Lung microvascular endothelial cell (primary cell): ENCODE results near the gene MYH15. TPM values are rescaled to one million over a fixed set of nuclear protein-coding genes. Genes with fewer than 3 reads are reported as not detected.
"Not testable (repeated sequence)": the region's sequence is repeated elsewhere in the genome, so short reads cannot be mapped to it uniquely, and the experiment has no call there.

Source experiments
- DNase-seq, 2 donors: peaks; one replicate each; pipeline versions ENCODE4 v3.0.0 to v3.0.0-alpha.2; 2010; ENCODE audit warnings: low read depth in 2 of 2
- total RNA-seq: library from RNA; depleted of rRNA; stranded (reverse); fragments of >200 nt; gene quantifications from 2 replicates; pipeline ENCODE4 v1.2.1, GENCODE V29; 2014

MYH15 gene
- total RNA-seq, 1 donor from 2014 or later, result under 0.01 TPM

DNA sequence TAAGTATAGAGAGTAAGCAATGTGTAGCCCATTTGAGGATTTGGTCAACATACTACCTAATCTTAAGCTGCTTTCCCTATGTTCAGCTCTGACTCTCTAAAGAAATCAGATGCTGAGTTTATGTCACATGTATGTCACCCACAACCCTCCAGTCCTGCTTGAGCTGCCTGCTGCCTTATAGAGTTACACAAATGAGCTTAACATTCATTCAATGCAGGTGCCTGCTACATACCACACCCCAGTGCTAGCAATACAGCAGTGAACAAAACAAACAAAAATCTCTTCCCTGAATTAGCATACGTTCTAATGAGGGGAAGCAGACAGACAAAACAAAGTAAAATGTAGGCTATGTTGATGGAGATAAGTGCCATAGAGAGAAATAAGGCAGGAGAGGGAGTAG is 121.0 kb downstream of the MYH15 start:
- no peak for DNase-seq

DNA sequence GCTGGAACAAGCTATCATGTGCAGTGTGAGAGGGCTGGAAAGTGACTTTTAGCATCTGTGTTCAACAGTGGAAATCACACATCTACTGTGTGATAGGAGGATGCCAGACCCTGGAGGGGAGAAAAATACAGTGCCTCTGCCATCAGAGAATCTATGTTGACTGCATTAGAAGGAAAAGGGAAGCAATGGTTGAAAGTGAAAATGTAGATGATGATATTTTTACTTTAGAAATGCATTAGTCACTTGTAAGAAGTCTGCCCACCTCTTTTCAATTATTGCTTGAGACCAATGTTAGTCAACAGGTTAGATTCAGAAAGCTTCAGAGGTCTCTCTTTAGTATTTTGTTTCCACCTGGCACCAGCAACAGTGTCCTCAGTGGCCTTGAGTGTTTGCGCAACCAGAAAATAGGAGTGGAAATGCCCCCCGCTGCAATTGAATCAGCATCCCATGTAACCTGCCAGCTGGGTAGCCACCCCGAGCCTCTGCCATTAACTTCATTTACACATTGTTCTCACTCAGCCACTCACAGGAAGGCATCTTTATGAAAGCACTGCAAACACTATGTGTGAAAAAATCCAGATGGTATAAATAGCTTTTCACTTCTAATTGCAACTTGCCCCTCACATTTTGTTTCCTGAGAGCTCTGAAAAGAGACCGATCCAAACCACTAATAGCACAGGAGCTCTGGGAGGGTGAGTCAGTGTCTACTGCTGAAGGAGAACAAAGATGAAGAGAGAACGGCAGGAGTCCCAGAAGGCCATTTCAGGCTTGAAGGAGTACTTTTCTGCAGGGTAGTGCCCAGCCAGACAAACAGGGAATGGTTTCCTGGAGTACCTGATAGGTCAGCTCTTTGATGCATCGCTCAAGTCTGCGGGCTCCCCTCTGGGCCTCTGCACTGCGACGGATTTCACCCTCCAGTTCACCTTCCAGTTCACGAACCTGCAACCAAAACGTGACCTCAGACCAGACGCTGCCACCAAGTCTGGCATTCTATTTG is 122.0 kb downstream of the MYH15 start:
- DNase-seq, result no peak

DNA sequence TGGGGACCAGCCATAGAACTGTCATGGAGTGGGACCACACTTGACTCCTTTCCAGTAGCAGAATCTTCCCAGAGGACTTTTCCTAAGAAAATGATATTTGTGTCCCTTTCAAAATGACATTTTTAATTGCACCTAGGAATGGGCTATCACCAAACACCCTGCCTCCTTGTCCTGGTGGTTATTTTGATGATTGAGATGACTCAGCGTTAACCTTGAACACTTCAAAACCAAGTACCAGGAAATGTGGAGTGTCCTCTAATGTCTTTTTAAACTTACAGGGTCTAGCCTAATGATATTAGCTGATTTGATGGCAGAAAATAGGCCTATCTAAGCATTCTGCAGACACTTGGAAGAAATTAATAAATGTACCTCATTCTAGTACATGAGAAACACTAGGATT is 123.3 kb downstream of the MYH15 start:
- no peak for DNase-seq

DNA sequence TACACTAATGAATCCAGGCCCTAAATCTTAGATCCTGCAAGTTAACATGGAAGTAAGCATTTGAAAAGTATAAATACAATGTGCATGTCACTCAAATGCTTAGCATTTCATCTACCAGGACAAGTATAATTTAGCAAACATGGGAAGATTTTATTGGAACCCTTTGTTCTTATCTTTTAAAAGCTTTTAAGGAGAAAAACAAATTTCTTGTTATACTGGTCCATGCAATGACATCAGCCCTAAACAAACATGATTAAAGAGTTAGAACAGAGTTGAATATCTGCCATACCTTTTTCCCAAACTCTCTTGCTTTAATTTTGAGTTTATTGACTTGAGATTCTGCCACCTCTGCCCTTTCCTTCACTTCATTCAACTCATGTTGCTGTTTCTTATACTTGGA is 127.1 kb downstream of the MYH15 start:
- DNase-seq, result no peak

DNA sequence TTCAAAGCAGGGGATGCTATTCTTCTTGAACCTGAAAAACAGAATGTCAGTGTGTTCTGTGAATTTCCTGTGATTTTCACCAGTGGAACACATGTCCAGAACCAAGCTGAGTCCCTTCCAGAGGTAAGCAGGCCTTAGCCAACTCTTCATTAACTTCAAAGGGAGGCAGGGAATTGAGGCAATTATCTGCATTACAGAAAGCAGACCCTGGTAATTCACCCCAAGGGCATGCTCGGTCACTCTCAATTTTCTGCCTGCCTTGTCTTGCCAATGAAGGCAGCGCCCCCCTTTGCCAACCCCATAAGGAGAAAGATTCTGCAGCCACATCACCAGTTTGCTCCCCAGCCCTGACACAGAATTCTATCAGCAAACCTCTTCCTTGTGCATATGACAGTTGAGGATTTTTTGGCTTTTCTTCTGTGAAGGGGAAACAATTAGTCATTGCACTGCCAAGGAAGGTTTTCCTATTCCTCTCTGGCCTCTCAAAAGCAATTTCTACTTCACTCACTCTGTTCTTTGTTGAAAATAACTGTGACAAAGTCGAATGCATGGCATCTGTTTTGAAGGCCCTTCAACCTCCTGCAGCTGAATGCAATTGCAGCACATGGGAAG is 128.8 kb downstream of the MYH15 start:
- no peak for DNase-seq

DNA sequence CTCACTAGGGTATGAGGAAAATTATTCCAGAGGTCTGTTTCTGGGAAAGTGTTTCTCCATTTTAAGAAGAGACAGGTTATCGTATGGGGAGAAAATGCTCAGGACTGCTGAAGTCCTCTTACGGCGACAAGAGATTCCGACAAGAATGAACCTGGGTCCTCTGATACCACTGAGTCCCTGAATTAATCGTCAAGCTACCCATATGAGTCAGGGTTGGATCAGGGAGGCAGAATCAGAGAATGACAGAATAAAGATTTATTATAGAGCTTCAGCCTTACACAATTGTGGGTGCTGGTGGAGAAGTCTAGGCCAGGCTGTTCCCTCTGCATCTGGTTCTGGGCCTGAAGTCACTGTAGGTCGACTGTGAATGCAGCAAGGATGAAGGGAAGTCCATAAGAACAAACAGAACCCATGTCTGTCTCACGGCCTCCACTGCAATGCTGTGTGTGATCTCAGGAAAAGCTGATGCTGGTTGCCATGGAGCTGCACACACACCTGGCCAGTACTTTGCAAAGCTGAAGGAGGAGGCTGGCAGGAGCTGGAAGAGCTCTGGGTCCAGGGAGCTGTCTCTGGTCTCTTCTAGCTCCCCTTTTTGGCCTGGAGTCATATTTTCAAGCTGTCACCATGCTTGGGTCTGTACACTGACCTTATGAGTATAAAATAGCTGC is 130.1 kb downstream of the MYH15 start:
- no peak for DNase-seq

DNA sequence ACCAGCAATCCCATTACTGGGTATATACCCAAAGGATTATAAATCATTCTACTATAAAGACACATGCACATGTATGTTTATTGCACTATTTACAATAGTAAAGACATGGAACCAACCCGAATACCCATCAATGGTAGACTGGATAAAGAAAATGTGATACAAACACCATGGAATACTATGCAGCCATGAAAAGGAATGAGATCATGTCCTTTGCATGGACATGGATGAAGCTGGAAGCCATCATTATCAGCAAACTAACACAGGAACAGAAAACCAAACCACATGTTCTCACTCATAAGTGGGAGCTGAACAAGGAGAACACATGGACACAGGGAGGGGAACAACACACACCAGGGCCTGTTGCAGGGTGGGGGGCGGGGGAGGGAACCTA is 131.4 kb downstream of the MYH15 start:
- not testable (repeated sequence) for DNase-seq

DNA sequence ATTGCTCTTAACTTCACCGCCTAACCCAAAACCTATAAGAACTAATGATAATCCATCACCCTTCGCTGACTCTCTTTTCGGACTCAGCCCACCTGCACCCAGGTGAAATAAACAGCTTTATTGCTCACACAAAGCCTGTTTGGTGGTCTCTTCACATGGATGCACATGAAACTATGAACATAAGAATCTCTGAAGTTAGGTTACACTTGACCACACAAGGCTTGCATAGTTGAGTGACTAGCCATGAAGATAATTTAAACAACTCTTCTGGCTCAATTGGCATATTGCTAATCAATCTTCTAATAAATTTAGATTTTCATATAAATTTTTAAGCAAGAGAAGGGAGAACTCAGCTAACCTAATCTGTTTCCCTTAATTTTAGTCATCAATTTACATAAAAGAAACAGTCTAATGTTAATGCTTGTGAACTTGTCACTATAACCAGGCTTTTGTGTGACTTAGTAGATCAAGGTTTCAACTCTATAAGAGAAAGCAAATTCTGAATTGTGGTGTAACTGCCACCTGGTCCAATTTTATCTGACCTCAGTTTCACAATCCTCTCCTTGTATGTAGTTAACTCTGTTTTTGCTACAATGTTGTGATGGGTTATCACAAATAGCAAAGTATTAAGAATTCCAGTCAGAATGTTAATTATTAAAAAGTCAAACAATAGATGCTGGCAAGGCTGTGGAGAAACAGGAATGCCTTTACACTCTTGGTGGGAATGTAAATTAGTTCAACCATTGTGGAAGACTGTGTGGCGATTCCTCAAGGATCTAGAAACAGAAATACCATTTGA is 132.0 kb downstream of the MYH15 start:
- no peak for DNase-seq

DNA sequence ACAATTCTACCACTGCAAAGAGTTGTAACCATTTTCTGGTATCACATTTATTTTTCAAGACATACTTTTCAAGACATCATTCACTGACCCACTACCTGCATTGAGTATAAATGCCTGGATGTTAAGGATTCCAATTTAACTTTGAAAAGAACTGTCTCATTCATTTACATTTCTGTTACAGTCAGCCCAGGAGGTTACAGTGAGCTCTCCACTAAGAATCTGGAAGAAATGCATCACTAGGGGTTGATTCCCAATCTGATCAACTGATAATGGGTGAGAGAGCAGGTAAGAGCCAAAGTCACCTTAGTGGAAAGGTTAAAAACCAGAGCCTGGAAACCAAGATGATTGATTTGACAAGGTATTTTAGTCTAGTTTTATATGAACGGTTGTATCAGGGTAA is 133.0 kb downstream of the MYH15 start:
- DNase-seq, result no peak

DNA sequence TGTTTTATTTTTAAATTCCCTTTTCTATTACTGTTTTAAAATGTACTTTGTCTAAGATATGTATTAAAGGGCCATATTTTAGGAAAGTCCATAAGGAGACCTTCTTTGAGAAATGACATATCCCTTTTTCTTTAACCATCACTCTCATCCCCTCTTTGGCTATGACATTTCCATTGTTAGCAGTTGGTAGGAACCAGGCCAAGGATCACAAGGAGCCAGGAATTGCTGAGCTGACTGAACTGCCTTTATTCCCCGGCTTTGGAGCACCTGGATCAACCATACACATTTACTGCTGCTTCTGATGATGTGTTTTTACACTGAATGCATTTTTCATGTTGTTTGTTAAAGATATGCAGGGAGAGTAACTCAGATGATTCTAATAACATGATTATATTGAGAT is 134.4 kb downstream of the MYH15 start:
- peak in 1 of 2 donors; percentile 4 for DNase-seq

DNA sequence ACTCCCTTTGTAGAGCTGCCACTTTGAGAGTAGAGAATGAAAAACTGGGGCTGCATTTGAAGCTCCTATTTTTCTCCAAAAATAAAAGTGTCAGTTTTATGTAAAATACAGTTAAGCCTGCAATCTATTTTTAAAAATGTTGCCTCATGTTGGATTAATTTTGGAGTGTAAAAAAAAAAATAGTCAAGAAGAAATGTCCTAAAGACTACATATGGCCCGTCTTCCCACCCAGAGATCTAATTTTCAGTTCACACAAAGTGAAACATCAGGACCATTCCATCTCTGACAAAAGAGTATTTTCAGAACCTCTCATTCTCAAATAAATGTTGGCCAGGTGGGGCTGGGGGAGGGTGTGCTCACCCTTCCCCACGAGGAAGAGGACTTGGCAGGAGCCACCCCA is 151.4 kb downstream of the MYH15 start:
- no peak for DNase-seq

DNA sequence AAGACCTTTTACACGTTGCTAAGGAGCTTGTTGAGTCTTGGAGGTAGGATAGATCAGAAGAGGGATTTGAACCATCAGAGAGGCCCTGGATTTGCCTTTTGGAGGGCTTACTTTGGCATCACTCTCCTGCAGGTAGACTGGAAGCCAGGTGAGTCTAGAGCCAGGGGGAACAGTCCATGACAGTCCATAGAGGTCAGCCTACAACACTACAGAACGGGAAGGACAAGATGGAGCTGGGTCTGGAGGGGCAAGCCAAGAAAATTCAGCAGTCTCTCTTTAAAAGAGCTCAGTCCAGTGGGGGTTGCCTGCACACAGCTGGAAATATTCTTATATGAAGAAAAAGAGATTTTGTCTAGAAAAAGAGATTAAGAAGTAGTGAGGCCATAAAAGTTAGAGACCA is 153.4 kb downstream of the MYH15 start:
- no peak for DNase-seq

DNA sequence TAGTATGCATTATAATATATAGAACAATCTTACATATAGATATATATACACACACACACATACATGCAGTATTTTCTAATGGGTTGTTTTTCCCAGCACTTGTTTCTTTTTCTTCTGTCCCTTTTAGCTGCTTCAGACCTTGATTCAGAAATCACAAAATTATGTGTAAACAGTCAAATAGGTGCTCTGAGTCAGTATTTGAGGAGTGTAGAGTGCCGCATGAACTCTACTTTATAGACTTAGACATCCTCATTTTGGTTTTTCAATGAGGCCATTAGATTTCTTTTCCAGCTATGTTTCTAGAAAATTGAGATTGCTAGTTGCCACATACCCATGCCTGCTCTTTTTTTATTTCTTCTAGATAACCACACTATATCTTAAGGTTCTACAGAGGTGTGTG is 155.8 kb downstream of the MYH15 start:
- DNase-seq, result no peak

DNA sequence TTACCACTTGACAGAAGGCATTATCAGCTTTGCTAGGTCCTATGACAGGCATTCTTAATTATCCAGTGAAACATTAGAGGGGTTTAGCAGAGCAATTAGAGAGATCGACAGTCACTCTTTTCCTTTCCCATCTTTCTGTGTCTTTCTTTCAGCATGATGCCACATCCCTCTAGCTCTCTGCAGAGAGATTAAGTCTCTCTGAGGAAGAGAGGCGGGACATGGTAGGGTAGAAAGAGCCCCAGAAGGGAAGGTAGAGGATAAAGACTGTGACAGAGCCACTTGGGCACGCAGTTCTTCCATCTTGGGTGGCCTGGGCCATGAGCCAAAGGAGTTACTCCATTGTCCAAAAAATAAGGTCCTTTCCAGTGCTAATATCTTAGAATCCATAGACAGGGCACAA is 158.2 kb downstream of the MYH15 start:
- DNase-seq, result no peak

DNA sequence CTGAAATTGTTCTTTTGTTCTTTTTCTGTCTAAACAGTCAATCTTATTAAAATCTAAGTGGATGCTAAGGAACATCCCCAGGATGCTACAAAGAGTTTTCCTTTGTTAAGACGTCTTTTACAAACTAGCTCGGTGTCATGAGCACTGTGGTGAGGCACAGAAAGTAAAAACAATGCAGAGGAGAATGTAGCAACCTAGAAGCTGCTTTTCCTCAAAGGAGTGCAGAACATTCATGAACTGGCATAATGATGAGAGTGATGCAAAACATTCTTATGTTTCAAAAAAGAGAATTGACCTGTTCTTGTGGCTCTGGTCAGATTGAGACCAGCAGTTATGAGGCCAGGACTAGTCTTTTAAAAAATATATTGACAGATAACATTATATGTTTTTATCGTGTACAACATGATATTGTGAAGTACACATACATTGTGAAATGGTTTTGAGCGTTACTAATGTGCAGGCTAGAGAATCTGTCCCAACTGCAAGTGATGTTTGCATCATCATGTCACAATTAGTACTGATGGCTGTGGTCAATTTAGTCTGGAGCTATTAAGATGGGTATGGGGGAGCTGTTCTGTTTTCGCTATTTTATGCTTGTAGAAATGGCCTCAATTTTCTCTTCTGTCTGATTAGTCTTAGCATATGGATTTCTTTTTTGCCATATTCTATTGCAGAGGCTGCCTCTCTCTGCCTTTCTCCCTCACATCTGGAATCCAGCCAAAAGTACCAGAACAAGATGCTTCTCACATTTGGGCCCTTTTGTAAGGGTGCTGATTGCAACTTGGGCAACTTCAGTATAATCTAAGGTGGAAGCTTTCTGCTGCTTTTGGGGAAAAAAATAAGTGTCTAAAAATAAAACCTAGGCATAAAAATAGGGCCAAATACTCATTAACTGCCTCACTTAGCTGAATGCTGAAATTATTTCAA is 163.8 kb downstream of the MYH15 start:
- no peak for DNase-seq

DNA sequence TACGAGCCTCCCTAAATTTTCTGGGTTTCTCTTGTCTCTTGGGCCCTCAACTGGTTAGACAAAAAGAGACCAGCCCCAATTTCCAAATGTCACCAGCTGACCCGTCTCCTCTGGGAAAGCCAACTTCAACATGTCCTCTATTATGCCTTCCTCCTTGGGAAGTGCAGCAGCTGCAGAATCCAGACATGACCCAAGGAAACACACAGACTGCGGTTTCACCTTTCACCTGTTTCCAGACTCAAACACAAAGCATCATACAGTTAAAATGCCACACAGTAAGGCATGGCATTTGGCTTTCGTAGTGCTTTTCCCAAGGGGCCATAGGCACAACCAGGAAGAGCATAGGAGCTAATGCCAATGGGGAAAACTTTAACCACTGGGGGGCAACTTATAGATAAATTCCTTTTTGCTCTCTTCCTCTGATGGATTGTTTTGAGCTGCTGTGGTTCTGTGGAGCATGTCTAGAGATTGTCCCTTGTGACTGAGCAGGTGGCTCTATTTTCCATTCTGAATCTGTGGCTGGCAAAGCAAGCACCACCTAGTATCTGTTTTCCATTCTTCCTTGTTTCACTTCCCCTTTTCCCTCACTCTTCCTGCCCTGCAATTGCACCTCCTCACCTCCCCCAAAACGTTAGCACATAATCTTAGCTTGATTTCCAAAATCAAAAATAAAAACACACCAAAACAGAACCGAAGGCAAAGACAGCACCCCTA is 164.7 kb downstream of the MYH15 start:
- DNase-seq, result peak in 1 of 2 donors; percentile 3

DNA sequence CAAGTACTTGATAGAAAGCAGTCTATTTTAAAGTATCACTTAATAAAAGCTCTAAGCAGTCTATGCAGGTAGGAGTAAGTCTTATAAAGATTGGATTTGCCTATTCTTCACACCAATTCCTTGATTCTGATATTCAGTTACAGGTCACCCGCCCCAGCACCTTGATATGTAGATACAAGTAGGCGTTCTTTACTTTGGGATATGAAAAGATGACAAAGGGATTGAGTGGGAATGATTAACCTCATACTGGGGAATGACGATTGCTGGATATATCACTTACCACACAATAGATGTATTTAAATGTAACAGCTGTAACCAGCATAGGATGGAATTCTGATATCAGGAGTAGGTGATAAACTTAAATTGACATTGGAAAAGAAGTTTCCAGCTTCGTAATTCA is 166.9 kb downstream of the MYH15 start:
- no peak for DNase-seq

DNA sequence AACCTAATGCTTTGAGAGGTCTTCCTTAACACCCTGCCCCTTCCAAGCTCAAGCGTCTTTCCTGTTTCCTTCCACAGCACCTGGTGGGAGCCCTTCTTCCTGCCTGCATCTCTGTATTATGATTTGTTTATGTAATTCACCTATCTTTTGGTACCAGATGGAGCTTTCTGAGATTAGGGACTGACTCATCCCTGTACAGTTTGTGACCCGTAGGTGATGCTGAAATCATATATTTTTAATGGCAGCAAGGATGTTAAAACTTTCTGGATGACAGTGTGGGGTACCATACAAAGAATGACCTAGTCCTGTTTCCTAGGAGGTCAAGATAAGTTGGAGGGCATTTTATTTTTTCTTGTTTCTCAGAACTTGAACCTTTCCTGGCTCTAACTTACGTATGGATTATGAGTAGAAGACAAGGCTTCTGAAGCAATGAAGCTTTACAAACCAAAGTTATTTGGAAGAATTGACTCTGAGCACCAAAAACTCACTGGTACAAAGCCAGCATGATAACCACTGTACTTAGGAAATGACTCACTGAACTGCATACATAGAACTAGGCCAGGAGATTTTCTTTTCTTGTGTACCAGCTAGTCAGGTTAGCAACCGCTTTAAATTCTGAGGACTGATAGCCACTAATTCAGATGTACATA is 167.4 kb downstream of the MYH15 start:
- peak; percentile 54 to 65 for DNase-seq

DNA sequence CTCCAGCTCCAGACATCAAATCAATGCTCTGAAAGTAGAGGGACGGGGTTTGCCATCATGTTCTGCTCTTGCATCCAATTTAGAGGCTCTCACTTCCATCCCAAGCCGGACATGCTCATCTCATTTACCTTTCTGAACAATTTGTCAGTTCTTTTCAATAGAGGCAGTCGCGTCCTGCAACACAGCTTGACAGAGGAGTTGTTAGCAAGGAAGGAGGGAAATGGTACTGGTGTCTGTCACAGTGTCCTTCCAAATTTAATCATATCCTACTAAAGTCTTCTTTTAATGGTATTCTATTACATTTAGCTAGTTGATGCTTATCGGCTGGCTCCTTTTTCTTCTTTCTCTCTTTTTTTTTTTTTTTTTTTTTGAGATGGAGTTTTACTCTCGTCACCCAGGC is 168.5 kb downstream of the MYH15 start:
- DNase-seq, result no peak
